SK-N-SH (cell line): Measurements from ENCODE around the gene STT3A. TPM values are rescaled to one million over a fixed set of nuclear protein-coding genes. Genes with fewer than 3 reads are reported as not detected.
A peak's percentile ranks its signal among the peaks of the same experiment; 100 is the strongest.

ENCODE experiments used
- CTCF ChIA-PET: fragments of 300-600, 350-600 bp; formaldehyde crosslinking; extraction: SDS; loops from one replicate; lab custom pipeline; 2021; lab: Yijun Ruan, JAX
- POLR2A ChIA-PET: fragments of 350-600 bp; sonication (Branson Sonifier 250); formaldehyde crosslinking; extraction: SDS; loops from one replicate; lab custom pipeline; 2020; ENCODE audit warnings: antibody characterized with exemption, inconsistent platforms; lab: Yijun Ruan, JAX
- DNase-seq: peaks from one replicate; pipeline ENCODE4 v3.0.0; 2012
- H2AFZ ChIP-seq: fragments of 200-600 bp; sonication (generic); 2 replicates; pipeline ENCODE4 v1.8.1; 2016; ENCODE audit warnings: antibody characterized with exemption, mild to moderate bottlenecking, low read depth
- H3F3A ChIP-seq: fragments of 200-600 bp; sonication (generic); replicated peaks from 2 replicates; pipeline ENCODE3; 2016; ENCODE audit warnings: antibody characterized with exemption, mild to moderate bottlenecking; ENCODE audit not compliant: insufficient read depth
- H3K27ac ChIP-seq, 2 experiments: fragments of 200-500 bp in 1 of 2; fragments of 200-600 bp in 1 of 2; sonication (Bioruptor generic) in 1 of 2; sonication (generic), shearing (Covaris generic) in 1 of 2; 2 replicates each; pipeline versions ENCODE4 v1.5.1 to v1.6.1; 2014 to 2016; ENCODE audit warnings: low read depth in 2 of 2, inconsistent platforms in 1 of 2, low read length in 1 of 2, mild to moderate bottlenecking in 1 of 2, mixed read lengths in 1 of 2
- H3K27me3 ChIP-seq: fragments of 200-600 bp; sonication (generic), shearing (Covaris generic); 2 replicates; pipeline ENCODE4 v1.6.1; 2016; ENCODE audit warnings: mixed run types; ENCODE audit not compliant: insufficient read depth
- H3K36me3 ChIP-seq, 2 experiments: fragments of 200-500 bp in 1 of 2; fragments of 200-600 bp in 1 of 2; sonication (Bioruptor generic) in 1 of 2; sonication (generic) in 1 of 2; replicated peaks in 1 of 2; 2 replicates each; pipeline versions ENCODE3 to v1.5.1; 2014 to 2016; ENCODE audit warnings: low read length in 1 of 2, mild to moderate bottlenecking in 1 of 2; ENCODE audit not compliant: insufficient read depth in 2 of 2, control insufficient read depth in 1 of 2
- H3K4me1 ChIP-seq, 2 experiments: fragments of 200-500 bp in 1 of 2; fragments of 200-600 bp in 1 of 2; sonication (Bioruptor generic) in 1 of 2; sonication (generic), shearing (Covaris generic) in 1 of 2; 2 replicates each; pipeline versions ENCODE4 v1.5.1 to v1.6.1; 2014 to 2016; ENCODE audit warnings: low read depth in 1 of 2, low read length in 1 of 2, mixed run types in 1 of 2; ENCODE audit not compliant: insufficient read depth in 2 of 2, control insufficient read depth in 1 of 2
- H3K4me2 ChIP-seq: fragments of 200-600 bp; sonication (generic), shearing (Covaris generic); 2 replicates; pipeline ENCODE4 v1.6.1; 2017; ENCODE audit warnings: mixed run types
- H3K4me3 ChIP-seq, 2 experiments: fragments of 200-500 bp in 1 of 2; fragments of 200-600 bp in 1 of 2; sonication (Bioruptor generic) in 1 of 2; sonication (generic), shearing (Covaris generic) in 1 of 2; 2 replicates each; pipeline versions ENCODE4 v1.5.1 to v1.8.1; 2014 to 2016; ENCODE audit warnings: low read depth in 2 of 2, inconsistent platforms in 1 of 2, low read length in 1 of 2, mild to moderate bottlenecking in 1 of 2, mixed read lengths in 1 of 2, moderate library complexity in 1 of 2
- H3K79me2 ChIP-seq: fragments of 200-600 bp; sonication (generic); 2 replicates; pipeline ENCODE4 v1.8.1; 2017; ENCODE audit warnings: mild to moderate bottlenecking; ENCODE audit not compliant: insufficient read depth
- H3K9ac ChIP-seq: fragments of 200-600 bp; sonication (generic); 2 replicates; pipeline ENCODE4 v1.6.1; 2017; ENCODE audit warnings: mixed run types
- H3K9me2 ChIP-seq: fragments of 200-600 bp; sonication (generic); 2 replicates; pipeline ENCODE4 v1.6.1; 2017; ENCODE audit warnings: mixed run types
- H3K9me3 ChIP-seq: fragments of 200-600 bp; sonication (generic); 2 replicates; pipeline ENCODE4 v1.6.1; 2017; ENCODE audit warnings: mixed run types, mild to moderate bottlenecking, moderate library complexity
- H4K20me1 ChIP-seq: fragments of 200-600 bp; sonication (generic); 2 replicates; pipeline ENCODE4 v1.6.1; 2017; ENCODE audit warnings: mild to moderate bottlenecking, mixed run types; ENCODE audit not compliant: insufficient read depth
- EZH2phosphoT487 ChIP-seq: fragments of 200-600 bp; sonication (generic); IDR thresholded peaks from 2 replicates; pipeline ENCODE4 v1.6.1; 2017; ENCODE audit warnings: low read depth, mixed run types, mild to moderate bottlenecking, antibody characterized with exemption, moderate library complexity, borderline replicate concordance
- FOXJ3 ChIP-seq: sonication (generic); formaldehyde crosslinking; IDR thresholded peaks from 2 replicates; pipeline ENCODE4 v1.5.1; 2020; ENCODE audit warnings: mild to moderate bottlenecking, missing genetic modification reagents
- FOXM1 ChIP-seq: IDR thresholded peaks from 2 replicates; pipeline ENCODE4 v1.4.0; 2012; ENCODE audit warnings: low read depth, mild to moderate bottlenecking
- IRF3 ChIP-seq: fragments of 150-350 bp; IDR thresholded peaks from 2 replicates; pipeline ENCODE4 v1.6.1; 2016; ENCODE audit warnings: mild to moderate bottlenecking, low read depth, low read length
- JUND ChIP-seq: IDR thresholded peaks from 2 replicates; pipeline ENCODE4 v1.4.0; 2012
- MEF2A ChIP-seq: IDR thresholded peaks from 2 replicates; pipeline ENCODE4 v1.4.0; 2012; ENCODE audit warnings: low read depth, borderline replicate concordance
- MXI1 ChIP-seq: IDR thresholded peaks from 2 replicates; pipeline ENCODE4 v1.6.1; 2012; ENCODE audit warnings: mild to moderate bottlenecking, low read depth, low read length, improper control_type of control experiment
- PBX3 ChIP-seq: IDR thresholded peaks from 2 replicates; pipeline ENCODE4; 2012
- POLR2AphosphoS5 ChIP-seq: IDR thresholded peaks from 2 replicates; pipeline ENCODE4 v1.6.1; 2012; ENCODE audit warnings: low read depth, low read length
- RXRA ChIP-seq: IDR thresholded peaks from 2 replicates; pipeline ENCODE4 v1.4.0; 2012; ENCODE audit warnings: low read depth, mild to moderate bottlenecking, borderline replicate concordance
- SIN3A ChIP-seq: IDR thresholded peaks from 2 replicates; pipeline ENCODE4 v1.6.1; 2012; ENCODE audit warnings: low read depth, mild to moderate bottlenecking, low read length, moderate library complexity, borderline replicate concordance
- SMC3 ChIP-seq: IDR thresholded peaks from 2 replicates; pipeline ENCODE4 v1.6.1; 2012; ENCODE audit warnings: low read depth, low read length, improper control_type of control experiment
- TAF1 ChIP-seq: IDR thresholded peaks from 2 replicates; pipeline ENCODE4 v1.6.1; 2012; ENCODE audit warnings: low read depth, mild to moderate bottlenecking, low read length, moderate library complexity, borderline replicate concordance
- TEAD4 ChIP-seq: IDR thresholded peaks from 2 replicates; pipeline ENCODE4 v1.4.0; 2012; ENCODE audit warnings: mild to moderate bottlenecking, borderline replicate concordance; ENCODE audit not compliant: insufficient read depth
- USF1 ChIP-seq: IDR thresholded peaks from 2 replicates; pipeline ENCODE4 v1.4.0; 2012; ENCODE audit warnings: low read depth, borderline replicate concordance
- YY1 ChIP-seq: IDR thresholded peaks from 2 replicates; pipeline ENCODE4 v1.4.0; 2012; ENCODE audit warnings: low read depth, mild to moderate bottlenecking
- WGBS: methylation state at CpG from one replicate; pipeline ENCODE4 v1.1.6; 2017; ENCODE audit warnings: low lambda C conversion rate; 5-methylcytosine and 5-hydroxymethylcytosine counted together
- polyA plus RNA-seq, 3 experiments: library from polyadenylated mRNA; depleted of rRNA; stranded (reverse); fragments of >200 nt; gene quantifications; 2 replicates each; pipeline ENCODE4 v1.2.3, GENCODE V29; 2012
- TF ChIP-seq, protein P1 (sequence below): IDR thresholded peaks from 2 replicates; pipeline ENCODE4 v1.6.1; 2012; ENCODE audit warnings: mild to moderate bottlenecking, low read depth, low read length, moderate library complexity
- TF ChIP-seq, protein P2 (sequence below): fragments of 200-600 bp; sonication (generic); IDR thresholded peaks from 2 replicates; pipeline ENCODE4 v1.6.1; 2017; ENCODE audit warnings: antibody characterized with exemption, mild to moderate bottlenecking, moderate library complexity
- TF ChIP-seq, protein P3 (sequence below): IDR thresholded peaks from 2 replicates; pipeline ENCODE4 v1.4.0; 2012; ENCODE audit warnings: low read depth

STT3A gene
- polyA plus RNA-seq, 1 of the 3 experiments (the other 2 are of a cell fraction) = 101 TPM

DNA sequence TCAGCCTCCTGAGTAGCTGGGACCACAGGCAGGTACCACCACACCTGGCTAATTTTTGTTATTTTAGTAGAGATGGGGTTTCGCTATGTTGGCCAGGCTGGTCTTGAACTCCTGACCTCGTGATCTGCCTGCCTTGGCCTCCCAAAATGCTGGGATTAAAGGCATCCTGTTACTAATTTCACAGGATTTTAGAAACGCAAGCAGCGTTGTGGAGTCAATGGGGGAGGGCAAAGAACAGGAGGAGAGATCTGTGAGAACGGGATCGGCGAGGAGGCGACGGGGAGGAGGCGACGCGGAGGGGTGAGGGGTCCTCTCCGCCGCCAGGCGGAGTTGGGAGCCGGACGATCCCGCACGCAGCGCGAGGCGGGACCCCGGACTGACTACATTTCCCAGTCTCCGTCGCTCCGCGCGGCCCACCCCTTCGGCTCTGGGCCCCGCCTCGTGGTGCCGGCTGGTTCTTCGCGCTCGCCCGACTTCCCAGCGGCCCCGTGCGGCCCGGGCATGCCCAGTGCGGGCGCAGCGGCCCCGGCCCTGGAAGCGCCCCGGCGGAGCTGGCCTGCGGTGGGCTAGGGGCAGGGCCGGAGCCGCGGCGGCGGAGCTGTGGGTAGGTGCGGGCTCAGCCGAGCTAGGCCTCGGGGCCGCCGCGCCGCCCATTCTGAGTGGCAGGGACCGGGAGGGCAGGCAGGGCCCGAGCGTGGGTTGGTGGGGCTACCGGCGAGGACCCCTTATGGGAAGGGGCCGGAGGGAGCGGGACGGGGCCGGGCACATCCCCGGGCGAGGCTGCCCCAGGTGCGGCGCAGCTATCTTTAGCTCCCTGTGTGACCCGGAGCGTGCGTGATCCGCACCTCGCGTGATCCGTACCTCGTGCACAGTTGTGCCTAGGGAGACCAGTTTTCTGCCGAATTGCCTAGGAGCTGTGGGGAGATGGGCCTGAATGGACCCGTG is 23.4 kb upstream of the STT3A start, which contains the start of gene EI24:
Gene EI24 (plus strand): TSS at position 508 of the 945 bp plus-strand sequence. CDS start 3,051 bp downstream, outside the sequence.
- Histone ChIP-seq H3K4me2 (peak within 1 kb of the TSS; percentile 85), H3K27ac (peak within 1 kb of the TSS; percentile 58 to 77), H3K79me2 (peaks cover 39% of the 10 kb centered on the region), H3K9ac (peak within 1 kb of the TSS; percentile 87), H4K20me1 (no peaks in the 10 kb centered on the region), H3K27me3 (no peaks in the 10 kb centered on the region), H3K4me3 (peak within 1 kb of the TSS; percentile 79 to 89), H3K9me2 (no peaks in the 10 kb centered on the region), H3K9me3 (no peaks in the 10 kb centered on the region), H3K36me3 (peaks cover 11 to 27% of the 10 kb centered on the region in 2 experiments), H2AFZ (peak within 1 kb of the TSS; percentile 99), H3K4me1 (peaks cover 10 to 11% of the 10 kb centered on the region in 2 experiments; a peak in 3 of 4 replicates), H3F3A (no peaks in the 10 kb centered on the region)
- CTCF ChIA-PET = interaction anchor here (0.7 to 1.9 kb wide), 17 partner anchors 9 to 1836 kb away, joined by 3 to 6 read pairs (median 3); partner anchors contain the start of gene CHEK1
- POLR2A ChIA-PET = interaction anchor here (0.6 to 1.5 kb wide), 2 partner anchors 23 to 88 kb away, joined by 3 to 10 read pairs; partner anchors contain the start of gene STT3A
- peak; percentile 96 for DNase-seq
- 3% methylated on average over 11 of the region's 83 CpGs for WGBS
- TF ChIP-seq TEAD4 (no peak), SMC3 (peak; percentile 51), JUND (no peak), FOXM1 (no peak), TAF1 (peak; percentile 31; the same call in 1 of the 2 replicates), EZH2phosphoT487 (no peak), RXRA (no peak), USF1 (peak; percentile 36; the same call in 1 of the 2 replicates), PBX3 (peak; percentile 14; the same call in 1 of the 2 replicates), POLR2AphosphoS5 (peak; percentile 67; the same call in 1 of the 2 replicates), YY1 (0 out of 2 replicates have a peak, but pooled peaks have one; percentile 29), IRF3 (no peak), SIN3A (no peak), MEF2A (no peak), FOXJ3 (CRISPR knock-in tag) (no peak), MXI1 (peak; percentile 84)
- TF ChIP-seq, protein P1, sequence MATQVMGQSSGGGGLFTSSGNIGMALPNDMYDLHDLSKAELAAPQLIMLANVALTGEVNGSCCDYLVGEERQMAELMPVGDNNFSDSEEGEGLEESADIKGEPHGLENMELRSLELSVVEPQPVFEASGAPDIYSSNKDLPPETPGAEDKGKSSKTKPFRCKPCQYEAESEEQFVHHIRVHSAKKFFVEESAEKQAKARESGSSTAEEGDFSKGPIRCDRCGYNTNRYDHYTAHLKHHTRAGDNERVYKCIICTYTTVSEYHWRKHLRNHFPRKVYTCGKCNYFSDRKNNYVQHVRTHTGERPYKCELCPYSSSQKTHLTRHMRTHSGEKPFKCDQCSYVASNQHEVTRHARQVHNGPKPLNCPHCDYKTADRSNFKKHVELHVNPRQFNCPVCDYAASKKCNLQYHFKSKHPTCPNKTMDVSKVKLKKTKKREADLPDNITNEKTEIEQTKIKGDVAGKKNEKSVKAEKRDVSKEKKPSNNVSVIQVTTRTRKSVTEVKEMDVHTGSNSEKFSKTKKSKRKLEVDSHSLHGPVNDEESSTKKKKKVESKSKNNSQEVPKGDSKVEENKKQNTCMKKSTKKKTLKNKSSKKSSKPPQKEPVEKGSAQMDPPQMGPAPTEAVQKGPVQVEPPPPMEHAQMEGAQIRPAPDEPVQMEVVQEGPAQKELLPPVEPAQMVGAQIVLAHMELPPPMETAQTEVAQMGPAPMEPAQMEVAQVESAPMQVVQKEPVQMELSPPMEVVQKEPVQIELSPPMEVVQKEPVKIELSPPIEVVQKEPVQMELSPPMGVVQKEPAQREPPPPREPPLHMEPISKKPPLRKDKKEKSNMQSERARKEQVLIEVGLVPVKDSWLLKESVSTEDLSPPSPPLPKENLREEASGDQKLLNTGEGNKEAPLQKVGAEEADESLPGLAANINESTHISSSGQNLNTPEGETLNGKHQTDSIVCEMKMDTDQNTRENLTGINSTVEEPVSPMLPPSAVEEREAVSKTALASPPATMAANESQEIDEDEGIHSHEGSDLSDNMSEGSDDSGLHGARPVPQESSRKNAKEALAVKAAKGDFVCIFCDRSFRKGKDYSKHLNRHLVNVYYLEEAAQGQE = 0 out of 2 replicates have a peak, but pooled peaks have one; percentile 4
- TF ChIP-seq, protein P2, sequence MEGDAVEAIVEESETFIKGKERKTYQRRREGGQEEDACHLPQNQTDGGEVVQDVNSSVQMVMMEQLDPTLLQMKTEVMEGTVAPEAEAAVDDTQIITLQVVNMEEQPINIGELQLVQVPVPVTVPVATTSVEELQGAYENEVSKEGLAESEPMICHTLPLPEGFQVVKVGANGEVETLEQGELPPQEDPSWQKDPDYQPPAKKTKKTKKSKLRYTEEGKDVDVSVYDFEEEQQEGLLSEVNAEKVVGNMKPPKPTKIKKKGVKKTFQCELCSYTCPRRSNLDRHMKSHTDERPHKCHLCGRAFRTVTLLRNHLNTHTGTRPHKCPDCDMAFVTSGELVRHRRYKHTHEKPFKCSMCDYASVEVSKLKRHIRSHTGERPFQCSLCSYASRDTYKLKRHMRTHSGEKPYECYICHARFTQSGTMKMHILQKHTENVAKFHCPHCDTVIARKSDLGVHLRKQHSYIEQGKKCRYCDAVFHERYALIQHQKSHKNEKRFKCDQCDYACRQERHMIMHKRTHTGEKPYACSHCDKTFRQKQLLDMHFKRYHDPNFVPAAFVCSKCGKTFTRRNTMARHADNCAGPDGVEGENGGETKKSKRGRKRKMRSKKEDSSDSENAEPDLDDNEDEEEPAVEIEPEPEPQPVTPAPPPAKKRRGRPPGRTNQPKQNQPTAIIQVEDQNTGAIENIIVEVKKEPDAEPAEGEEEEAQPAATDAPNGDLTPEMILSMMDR = peak; percentile 65
- TF ChIP-seq, protein P3, sequence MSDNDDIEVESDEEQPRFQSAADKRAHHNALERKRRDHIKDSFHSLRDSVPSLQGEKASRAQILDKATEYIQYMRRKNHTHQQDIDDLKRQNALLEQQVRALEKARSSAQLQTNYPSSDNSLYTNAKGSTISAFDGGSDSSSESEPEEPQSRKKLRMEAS = peak; percentile 51
